Stimulated activated naive CD8-positive, alpha-beta T cell treated with anti-CD3 and anti-CD28 coated beads, Interleukin-15, Interleukin-2, amounts not matched to agents 100 U/mL and 50 U/mL, for 24 hours (primary cell): ENCODE results near the gene ADCY2.

ENCODE experiments used
- ATAC-seq: fragments of 150-1000 bp; cut with Tn5 transposase; one replicate; pipeline ENCODE4 v1.10.0; 2021
- DNase-seq: peaks from one replicate; pipeline ENCODE4 v3.0.0; 2021

ADCY2 gene

GRCh38 chr5:7445068-7445467 lies 49.1 kb downstream of the ADCY2 start:
- no peak for ATAC-seq

DNA sequence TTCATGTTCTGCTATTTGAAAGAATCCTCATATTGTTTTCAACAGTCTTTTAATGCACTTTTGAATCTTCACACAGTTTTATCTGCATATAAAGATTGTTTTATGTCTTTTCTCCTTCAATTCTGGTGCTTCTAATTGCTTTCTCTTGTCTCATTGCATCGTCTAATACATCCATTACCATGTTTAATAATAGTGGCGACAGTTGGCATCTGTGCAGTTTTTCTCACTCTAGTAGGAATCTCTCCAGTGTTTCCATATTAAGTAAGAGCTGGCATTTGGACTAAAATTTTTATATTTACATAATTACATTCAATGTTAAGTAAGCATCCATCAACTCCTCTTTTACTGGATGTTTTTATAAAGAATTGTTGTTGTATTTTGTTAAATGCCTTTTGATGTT lies 49.9 kb downstream of the ADCY2 start:
- no peak for DNase-seq
- ATAC-seq: no peak

More at GRCh38 chr5:7445068-7445467, 49.1 kb downstream of the ADCY2 start:
- no peak for DNase-seq

DNA sequence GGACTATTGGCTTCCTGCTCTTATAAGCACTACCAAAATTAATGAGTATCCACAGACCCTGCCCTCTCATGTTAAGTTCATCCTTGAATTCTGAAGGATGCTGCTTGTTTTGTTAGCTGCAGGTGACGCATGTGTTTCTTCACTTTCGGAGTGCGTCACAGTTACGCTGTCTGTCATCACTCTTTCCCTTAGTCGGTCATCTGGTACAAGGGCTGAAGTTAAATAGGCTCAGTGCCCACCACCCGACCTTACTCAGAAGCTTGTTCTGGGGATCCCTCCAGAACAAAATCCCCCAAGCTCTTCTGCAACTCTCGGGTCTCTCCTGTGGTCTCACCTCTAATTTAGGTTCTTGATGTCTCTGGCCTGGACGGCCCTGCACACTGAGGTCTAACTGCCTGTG lies 51.0 kb downstream of the ADCY2 start:
- ATAC-seq: no peak
- no peak for DNase-seq

- DNase-seq (no peak), ATAC-seq (no peak)
Measured at GRCh38 chr5:7453947-7454346, 58.0 kb downstream of the ADCY2 start.

DNA sequence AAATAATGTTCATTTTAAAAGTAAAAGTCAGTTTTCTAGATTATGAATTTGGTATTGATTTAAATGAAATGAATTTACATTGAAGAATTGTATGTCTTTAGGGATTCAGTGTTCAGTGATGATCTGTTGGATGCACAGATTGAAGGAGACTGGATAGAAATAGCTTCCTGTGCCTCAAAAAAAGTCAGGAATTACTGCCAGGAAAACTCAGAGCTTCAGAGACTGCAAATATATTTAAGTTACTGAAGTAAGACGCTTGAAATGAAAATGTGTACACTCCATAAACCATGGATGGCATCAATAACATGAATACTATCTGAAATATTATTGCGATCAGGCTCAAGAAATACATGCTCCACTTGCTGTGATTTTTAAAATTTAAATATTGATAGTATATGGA lies 60.3 kb downstream of the ADCY2 start:
- ATAC-seq: no peak

DNA sequence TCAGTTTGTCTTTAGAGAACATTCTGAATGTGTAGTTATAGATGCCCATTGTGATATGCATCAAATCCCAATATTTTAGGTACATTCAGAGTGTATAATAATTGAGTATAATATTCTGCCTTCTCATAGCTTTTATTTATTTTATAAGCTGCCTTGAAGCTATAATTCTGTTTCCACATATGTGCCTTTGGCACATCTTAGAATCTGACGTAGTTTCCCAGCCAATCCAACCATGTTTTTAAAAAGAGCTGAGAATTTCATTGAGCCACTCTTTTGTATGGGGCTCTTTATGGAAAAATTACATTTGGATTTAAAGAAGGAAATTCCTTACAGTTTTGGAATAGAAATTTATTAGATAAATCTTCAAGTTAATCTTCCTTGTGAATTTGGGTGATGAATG lies 65.4 kb downstream of the ADCY2 start:
- DNase-seq: no peak
- ATAC-seq: no peak

More for the DNA sequence above, 60.3 kb downstream of the ADCY2 start:
- no peak for DNase-seq

- ATAC-seq (no peak), DNase-seq (no peak)
Measured at GRCh38 chr5:7462758-7463157, 66.8 kb downstream of the ADCY2 start.

DNA sequence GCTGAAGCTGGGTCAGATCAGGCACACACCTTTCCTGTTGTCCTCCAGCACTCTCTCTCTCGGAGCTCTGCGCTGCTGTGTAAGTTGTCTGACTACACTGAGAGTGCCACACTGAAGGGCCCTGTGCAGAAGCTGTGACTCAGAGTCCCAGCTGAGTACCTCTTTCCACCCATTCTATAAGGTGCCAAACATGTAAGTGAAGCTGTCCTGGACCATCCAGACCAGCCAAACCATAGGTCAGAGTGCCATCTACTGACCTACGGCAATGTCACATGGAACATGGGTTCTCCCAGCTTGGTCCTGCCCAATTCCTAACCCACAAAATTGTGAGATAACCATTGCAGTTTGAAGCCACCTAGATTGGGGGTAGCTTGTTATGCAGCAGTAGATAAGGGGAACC lies 68.2 kb downstream of the ADCY2 start:
- no peak for ATAC-seq
- no peak for DNase-seq

- no peak for ATAC-seq
- no peak for DNase-seq
Measured at GRCh38 chr5:7467179-7467578, 71.2 kb downstream of the ADCY2 start.

DNA sequence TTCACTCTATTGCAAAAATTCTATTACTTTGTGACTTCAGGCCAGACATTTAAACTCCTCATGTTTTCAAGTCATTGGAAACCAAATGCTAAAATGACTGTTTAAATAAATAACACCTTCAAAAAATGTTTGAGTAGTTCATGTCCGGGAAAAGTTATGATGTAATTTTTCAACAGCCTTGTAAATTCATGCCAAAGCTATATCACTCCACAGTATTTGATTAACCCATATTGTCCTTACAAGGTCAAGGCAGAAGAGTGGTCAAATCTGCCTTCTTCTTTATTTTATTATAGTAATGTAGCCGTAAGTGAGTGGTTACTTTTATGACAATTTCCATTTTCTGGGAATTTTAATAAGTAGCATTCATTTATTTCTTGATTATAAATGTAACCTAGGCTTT lies 72.8 kb downstream of the ADCY2 start:
- no peak for ATAC-seq
- DNase-seq: no peak

DNA sequence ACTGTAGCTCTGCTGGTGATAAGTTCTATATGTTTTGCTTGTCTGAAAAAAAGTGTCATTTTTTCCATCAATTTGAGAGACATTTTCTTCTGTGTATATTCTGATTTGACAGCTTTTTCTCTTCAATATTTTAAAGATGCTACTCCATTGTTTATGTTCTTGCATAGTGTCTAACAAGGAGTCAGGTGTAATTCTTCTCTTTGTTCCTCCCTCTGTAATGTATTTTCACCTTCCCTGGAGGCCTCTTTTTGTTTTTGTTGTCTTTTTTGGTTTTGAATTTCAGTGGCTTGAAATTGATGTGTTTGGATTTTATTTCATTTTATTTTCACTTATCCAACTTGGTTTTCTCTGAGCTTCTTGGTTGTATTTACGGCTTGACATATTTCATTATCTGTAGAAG lies 75.8 kb downstream of the ADCY2 start:
- ATAC-seq (no peak), DNase-seq (no peak)

GRCh38 chr5:7473115-7473514 lies 77.2 kb downstream of the ADCY2 start:
- ATAC-seq: no peak
- DNase-seq: no peak

- DNase-seq: no peak
- ATAC-seq: no peak
Measured at GRCh38 chr5:7473668-7474215, 77.8 kb downstream of the ADCY2 start.

GRCh38 chr5:7474821-7475403 lies 79.0 kb downstream of the ADCY2 start:
- ATAC-seq (no peak), DNase-seq (no peak)

GRCh38 chr5:7478459-7478858 lies 82.5 kb downstream of the ADCY2 start:
- DNase-seq (no peak), ATAC-seq (no peak)

DNA sequence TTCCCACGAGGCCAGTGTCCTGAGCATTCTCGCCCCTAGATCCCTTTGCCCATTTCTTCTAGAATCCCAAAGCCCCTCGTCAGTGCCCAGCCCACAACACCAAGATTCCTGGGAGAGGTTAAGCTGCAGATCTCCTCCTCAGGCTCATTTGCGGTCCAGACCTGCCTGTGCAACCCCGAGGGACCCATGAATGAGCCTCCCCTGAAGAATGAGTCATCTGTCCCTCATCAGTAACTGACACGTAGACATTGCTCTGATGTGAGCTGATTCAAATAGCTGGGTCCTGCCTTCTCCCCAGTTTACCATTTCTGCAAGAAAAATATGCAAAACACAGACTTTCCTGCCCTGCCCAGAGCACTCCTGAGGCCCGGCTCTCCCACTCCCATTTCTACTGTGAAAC lies 92.8 kb downstream of the ADCY2 start:
- ATAC-seq: no peak
- DNase-seq: no peak

GRCh38 chr5:7492371-7492770 lies 96.4 kb downstream of the ADCY2 start:
- no peak for ATAC-seq
- DNase-seq: no peak

DNA sequence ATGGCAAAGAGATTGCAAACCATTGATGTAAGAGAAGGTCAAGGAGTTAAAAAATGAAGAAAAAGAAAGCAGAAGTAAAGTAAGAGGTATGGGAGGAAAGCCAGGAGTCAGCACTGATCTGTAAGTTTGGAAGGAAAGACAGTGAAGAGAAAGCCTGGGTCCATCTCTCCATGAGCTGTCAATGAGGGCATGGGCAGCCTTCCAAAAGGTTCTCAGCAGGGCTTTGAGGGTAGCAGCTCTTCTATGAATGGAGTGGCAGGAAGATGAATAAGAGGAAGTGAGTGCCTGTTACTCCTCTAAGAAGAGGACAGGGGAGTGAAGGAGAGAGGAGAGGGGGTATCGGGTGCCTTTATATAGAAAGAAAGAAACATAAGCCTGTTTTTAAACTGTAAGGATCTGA lies 97.1 kb downstream of the ADCY2 start:
- ATAC-seq (no peak), DNase-seq (no peak)

DNA sequence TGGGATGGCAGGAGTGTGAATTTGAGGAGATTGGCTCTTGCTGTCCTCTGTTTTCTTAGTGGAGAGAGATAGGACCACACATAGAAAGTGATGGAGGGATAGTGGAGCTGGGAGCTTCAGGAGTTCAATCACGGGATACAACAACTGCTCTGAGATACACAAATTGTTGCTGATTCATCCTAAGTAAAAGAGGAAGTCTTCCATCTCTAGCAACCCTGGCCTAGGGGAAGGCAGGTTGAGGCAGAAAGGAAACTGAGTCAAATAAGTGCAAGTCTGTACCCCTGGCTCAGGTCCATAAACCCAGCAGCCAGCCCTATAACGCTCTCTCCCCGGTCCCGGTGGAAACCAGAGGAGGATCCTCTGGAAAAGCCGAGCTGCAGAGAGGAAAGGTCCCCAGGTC lies 97.7 kb downstream of the ADCY2 start:
- no peak for DNase-seq
- no peak for ATAC-seq

DNA sequence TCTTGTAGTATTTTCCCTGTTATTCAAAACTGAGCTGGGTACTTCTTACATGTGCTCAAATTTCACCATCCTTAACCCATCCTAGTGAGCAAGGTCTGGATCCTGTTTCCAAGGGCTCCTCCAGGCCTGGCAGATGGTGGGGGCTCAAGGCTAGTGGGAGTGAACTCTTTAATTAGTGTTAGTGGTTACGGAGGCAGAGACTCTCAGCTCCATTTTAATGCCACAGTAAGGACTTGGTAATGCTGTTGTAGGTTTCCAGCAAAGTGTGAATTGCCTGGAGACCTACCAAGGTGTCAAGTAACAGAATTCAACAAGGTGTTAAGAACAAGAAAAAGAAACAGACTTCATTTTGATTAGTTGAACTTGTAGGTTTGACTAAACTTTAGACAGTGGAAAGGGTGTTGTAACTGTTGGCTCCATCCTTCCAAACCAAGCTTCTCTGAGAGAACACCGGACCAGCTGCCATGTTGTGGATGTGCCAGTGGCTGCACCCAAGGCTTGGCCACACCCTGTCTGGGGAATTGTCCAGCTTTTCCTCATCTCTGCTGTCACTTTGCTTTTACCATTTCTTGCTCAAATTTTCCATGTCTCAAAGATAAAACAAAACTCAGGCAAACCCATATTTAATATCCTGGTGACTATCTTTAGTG lies 98.7 kb downstream of the ADCY2 start:
- ATAC-seq (no peak), DNase-seq (no peak)

DNA sequence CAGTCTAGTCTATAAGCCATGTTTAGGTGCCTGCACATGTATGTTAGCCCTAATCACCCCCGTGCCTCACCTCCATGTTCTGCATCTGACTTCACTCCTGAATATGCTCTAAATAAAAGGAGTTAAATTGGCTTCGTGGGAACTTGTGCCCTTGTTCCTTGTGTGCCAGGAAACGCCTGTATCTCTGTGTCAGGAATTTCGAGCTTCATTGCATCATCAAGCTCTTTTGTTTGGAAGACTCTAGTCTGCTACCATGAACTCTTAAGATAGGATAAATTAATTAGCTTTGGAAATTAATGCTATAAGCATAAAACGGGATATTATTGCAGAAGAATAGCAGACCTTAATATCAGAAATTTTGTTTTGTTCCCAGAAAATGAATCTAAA lies 99.2 kb downstream of the ADCY2 start:
- DNase-seq (no peak), ATAC-seq (no peak)

- ATAC-seq (no peak), DNase-seq (no peak)
Measured at GRCh38 chr5:7500256-7500655, 104.3 kb downstream of the ADCY2 start.

DNA sequence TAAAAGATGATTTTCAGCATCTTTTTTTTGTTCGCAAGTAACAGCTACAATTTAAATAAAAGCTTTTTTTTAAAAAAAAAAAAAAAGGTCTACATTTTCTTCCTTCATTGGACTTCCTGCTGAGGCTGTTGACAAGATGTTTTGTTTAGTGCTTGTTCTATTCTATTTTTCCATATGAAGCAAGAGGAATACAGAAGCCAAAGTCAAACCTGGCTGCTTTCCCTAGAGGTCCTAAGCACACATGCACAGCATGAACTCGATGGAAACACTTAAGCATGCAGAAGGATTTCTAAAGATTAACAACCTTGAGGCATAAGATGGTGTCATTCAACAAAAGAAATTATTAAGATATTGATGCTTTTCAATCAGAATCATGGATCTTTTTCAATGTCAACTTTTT lies 105.1 kb downstream of the ADCY2 start:
- DNase-seq (no peak), ATAC-seq (no peak)

- DNase-seq: no peak
- ATAC-seq: no peak
Measured at GRCh38 chr5:7503564-7503963, 107.6 kb downstream of the ADCY2 start.
